ENCODE data around the gene CPA5.

- TF ChIP-seq ZNF274 (IDR thresholded peaks at IDR 0.05; ENCODE audit: low read depth, low read length): no peak
- no peak for TF ChIP-seq SUZ12 (IDR thresholded peaks at IDR 0.05; ENCODE audit: extremely low read depth, insufficient read depth, insufficient read length)
- TF ChIP-seq YY1 (IDR thresholded peaks at IDR 0.05; ENCODE audit: insufficient read depth, insufficient read length): no peak
Observed at GRCh38 chr7:130393101-130393561, 48.5 kb downstream of the CPA5 start.

Measured in NT2/D1 (cell line).